ENCODE results near the gene AHNAK2.

Gene AHNAK2

DNA sequence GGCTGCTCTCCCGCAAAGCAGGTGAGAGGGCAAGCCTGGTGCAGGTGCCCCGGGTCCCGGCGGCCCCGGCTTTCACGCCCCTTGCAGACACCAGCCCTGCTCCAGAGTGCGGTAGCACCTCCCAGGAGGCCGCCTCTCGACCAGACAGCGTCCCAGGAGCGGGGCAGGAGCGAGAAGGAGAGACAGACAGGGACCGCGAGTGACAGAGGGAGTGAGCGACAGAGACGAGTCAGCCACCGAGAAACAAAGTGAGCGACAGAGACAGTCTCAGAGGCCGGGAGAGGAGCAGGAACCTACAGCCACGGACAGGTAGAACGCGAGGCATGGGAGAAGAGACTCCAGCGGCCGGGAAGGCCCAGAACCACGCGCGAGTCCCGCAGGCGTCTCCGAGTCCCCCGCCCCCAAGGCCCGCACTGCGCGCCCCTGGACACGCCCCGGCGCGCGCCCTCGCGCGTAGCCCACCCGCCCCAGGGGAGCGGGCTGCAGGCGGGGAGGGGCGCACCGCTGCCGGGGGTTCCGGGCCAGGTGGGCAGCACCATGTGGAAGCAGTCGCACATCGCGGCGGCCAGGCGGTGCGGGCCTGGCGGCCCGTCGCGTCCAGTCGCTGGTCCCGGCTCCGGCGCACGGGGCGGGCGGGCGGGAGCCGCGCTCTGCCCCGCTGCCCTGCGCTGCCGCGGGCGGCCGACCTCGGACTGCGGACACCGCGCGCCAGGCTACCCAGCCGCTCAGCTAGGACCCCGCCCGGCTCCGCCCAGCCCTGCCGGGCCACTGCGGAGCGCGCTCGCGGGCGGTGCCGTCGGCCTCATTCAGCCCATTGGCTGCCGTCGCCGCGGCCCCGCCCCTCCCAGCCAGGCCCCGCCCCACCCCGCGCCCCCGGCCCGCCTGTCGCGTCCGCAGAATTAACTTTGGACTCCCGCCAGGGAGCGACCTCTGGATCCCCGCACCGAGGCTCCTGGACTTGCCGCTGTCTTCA lies at the start of gene AHNAK2:
Gene AHNAK2, minus strand, starts transcription at position 694 of the 973 bp plus-strand sequence. Its CDS starts 137 bp downstream, at position 557.
- H3K4me3 ChIP-seq (ENCODE audit: low read depth, low read length): peak within 1 kb of the TSS; percentile 33
- ChIA-PET POLR2A (interaction anchor here (0.6 to 1.5 kb wide), 5 partner anchors 9 to 224 kb away, joined by 3 to 7 read pairs (median 3); partner anchors contain the start of gene CDCA4), CTCF (interaction anchor here (1.0 kb wide), 1 partner anchor 68 kb away, joined by 3 read pairs; no protein-coding TSS in a partner anchor)
- TF ChIP-seq ZNF19 (tag by site-specific recombination; IDR thresholded peaks at IDR 0.05; ENCODE audit: low read depth) (no peak), KLF8 (tag by site-specific recombination; IDR thresholded peaks at IDR 0.05) (peak; percentile 49), ZEB2 (tag by site-specific recombination; IDR thresholded peaks at IDR 0.05) (0 out of 2 replicates have a peak, but pooled peaks have one; percentile 55), ZBTB20 (tag by site-specific recombination; IDR thresholded peaks at IDR 0.05) (peak; percentile 31; the same call in 1 of the 2 replicates), GLIS2 (tag by site-specific recombination; IDR thresholded peaks at IDR 0.05) (peak; percentile 34), SP2 (tag by site-specific recombination; IDR thresholded peaks at IDR 0.05) (peak; percentile 53), ZNF571 (tag by site-specific recombination; IDR thresholded peaks at IDR 0.05) (no peak), ZNF169 (tag by site-specific recombination; IDR thresholded peaks at IDR 0.05) (no peak), YY2 (tag by site-specific recombination; IDR thresholded peaks at IDR 0.05) (no peak), GLIS1 (tag by site-specific recombination; IDR thresholded peaks at IDR 0.05) (peak; percentile 84), ZNF335 (tag by site-specific recombination; conservative IDR thresholded peaks at IDR 0.05) (peak; percentile 45), OVOL3 (tag by site-specific recombination; IDR thresholded peaks at IDR 0.05) (no peak), ZNF274 (IDR thresholded peaks at IDR 0.05; ENCODE audit: low read length) (no peak), ZNF274 (tag by site-specific recombination; IDR thresholded peaks at IDR 0.05; ENCODE audit: borderline replicate concordance) (no peak), ZNF596 (tag by site-specific recombination; IDR thresholded peaks at IDR 0.05) (0 out of 2 replicates have a peak, but pooled peaks have one; percentile 3), ZNF76 (tag by site-specific recombination; IDR thresholded peaks at IDR 0.05; ENCODE audit: borderline replicate concordance, low read depth) (peak; percentile 41; the same call in 1 of the 2 replicates), ZBTB17 (tag by site-specific recombination; IDR thresholded peaks at IDR 0.05) (peak; percentile 65), ZBTB26 (tag by site-specific recombination; optimal IDR thresholded peaks at IDR 0.05) (peak; percentile 70), ZNF777 (tag by site-specific recombination; IDR thresholded peaks at IDR 0.05; ENCODE audit: borderline replicate concordance) (no peak; the same call in 1 of the 2 replicates), MEIS1 (CRISPR knock-in tag; IDR thresholded peaks at IDR 0.05; ENCODE audit: borderline replicate concordance) (no peak), SP3 (tag by site-specific recombination; IDR thresholded peaks at IDR 0.05) (peak; percentile 56; the same call in 1 of the 2 replicates), TCF7L2 (IDR thresholded peaks at IDR 0.05; ENCODE audit: borderline replicate concordance, low read depth, low read length) (no peak), PATZ1 (tag by site-specific recombination; IDR thresholded peaks at IDR 0.05) (0 out of 2 replicates have a peak, but pooled peaks have one; percentile 13), ZNF366 (tag by site-specific recombination; conservative IDR thresholded peaks at IDR 0.05) (0 out of 2 replicates have a peak, but pooled peaks have one; percentile 29), ZNF600 (tag by site-specific recombination; IDR thresholded peaks at IDR 0.05) (peak; percentile 43; the same call in 1 of the 2 replicates), KLF10 (tag by site-specific recombination; IDR thresholded peaks at IDR 0.05) (0 out of 2 replicates have a peak, but pooled peaks have one; percentile 28), ZNF629 (tag by site-specific recombination; IDR thresholded peaks at IDR 0.05) (no peak), ZFHX2 (tag by site-specific recombination; conservative IDR thresholded peaks at IDR 0.05) (0 out of 2 replicates have a peak, but pooled peaks have one; percentile 8)
- TF ChIP-seq, protein P1, sequence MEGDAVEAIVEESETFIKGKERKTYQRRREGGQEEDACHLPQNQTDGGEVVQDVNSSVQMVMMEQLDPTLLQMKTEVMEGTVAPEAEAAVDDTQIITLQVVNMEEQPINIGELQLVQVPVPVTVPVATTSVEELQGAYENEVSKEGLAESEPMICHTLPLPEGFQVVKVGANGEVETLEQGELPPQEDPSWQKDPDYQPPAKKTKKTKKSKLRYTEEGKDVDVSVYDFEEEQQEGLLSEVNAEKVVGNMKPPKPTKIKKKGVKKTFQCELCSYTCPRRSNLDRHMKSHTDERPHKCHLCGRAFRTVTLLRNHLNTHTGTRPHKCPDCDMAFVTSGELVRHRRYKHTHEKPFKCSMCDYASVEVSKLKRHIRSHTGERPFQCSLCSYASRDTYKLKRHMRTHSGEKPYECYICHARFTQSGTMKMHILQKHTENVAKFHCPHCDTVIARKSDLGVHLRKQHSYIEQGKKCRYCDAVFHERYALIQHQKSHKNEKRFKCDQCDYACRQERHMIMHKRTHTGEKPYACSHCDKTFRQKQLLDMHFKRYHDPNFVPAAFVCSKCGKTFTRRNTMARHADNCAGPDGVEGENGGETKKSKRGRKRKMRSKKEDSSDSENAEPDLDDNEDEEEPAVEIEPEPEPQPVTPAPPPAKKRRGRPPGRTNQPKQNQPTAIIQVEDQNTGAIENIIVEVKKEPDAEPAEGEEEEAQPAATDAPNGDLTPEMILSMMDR (tag by site-specific recombination; IDR thresholded peaks at IDR 0.05): no peak
- TF ChIP-seq, protein P2, sequence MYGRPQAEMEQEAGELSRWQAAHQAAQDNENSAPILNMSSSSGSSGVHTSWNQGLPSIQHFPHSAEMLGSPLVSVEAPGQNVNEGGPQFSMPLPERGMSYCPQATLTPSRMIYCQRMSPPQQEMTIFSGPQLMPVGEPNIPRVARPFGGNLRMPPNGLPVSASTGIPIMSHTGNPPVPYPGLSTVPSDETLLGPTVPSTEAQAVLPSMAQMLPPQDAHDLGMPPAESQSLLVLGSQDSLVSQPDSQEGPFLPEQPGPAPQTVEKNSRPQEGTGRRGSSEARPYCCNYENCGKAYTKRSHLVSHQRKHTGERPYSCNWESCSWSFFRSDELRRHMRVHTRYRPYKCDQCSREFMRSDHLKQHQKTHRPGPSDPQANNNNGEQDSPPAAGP (tag by site-specific recombination; IDR thresholded peaks at IDR 0.05): 0 out of 2 replicates have a peak, but pooled peaks have one; percentile 44
- no peaks in the 10 kb centered on the region for H3K36me3 ChIP-seq (ENCODE audit: control insufficient read depth in 2 of 2, insufficient read depth in 1 of 2, low read length in 2 of 2)
- no peaks in the 10 kb centered on the region for H3K9me3 ChIP-seq (ENCODE audit: control insufficient read depth, insufficient read depth, low read depth, low read length)
- H3K4me1 ChIP-seq (ENCODE audit: control insufficient read depth, insufficient read depth, low read length): peaks cover 7% of the 10 kb centered on the region; the same call in 1 of the 2 replicates
- H3K27ac ChIP-seq (ENCODE audit: extremely low read depth, low read depth, low read length): peak within 1 kb of the TSS; percentile 10; the same call in 1 of the 2 replicates

Measured in HEK293 (cell line).